ENCODE results near the gene ORC5.

The ORC5 gene

GRCh38 chr7:104124893-104125477 lies 82.8 kb downstream of the ORC5 start:
- DNase-seq = no peak

GRCh38 chr7:104124469-104124868 lies 83.3 kb downstream of the ORC5 start:
- DNase-seq = no peak

GRCh38 chr7:104123786-104124185 lies 84.0 kb downstream of the ORC5 start:
- DNase-seq = no peak

- DNase-seq = no peak
These were observed 94.0 kb downstream of the ORC5 start for GRCh38 chr7:104113788-104114187.

GRCh38 chr7:104112623-104113022 lies 95.2 kb downstream of the ORC5 start:
- DNase-seq = no peak

- no peak for DNase-seq
These were observed 96.5 kb downstream of the ORC5 start for GRCh38 chr7:104111271-104111670.

GRCh38 chr7:104106108-104106905 lies 101.5 kb downstream of the ORC5 start:
- DNase-seq = no peak

GRCh38 chr7:104098890-104099289 lies 108.9 kb downstream of the ORC5 start:
- DNase-seq = no peak

GRCh38 chr7:104096683-104097082 lies 111.1 kb downstream of the ORC5 start:
- DNase-seq = no peak

- no peak for DNase-seq
These were observed 114.7 kb downstream of the ORC5 start for GRCh38 chr7:104093127-104093526.

GRCh38 chr7:104091242-104091641 lies 116.6 kb downstream of the ORC5 start:
- DNase-seq = no peak

- DNase-seq = no peak
These were observed 118.2 kb downstream of the ORC5 start for GRCh38 chr7:104089612-104090011.

- DNase-seq = no peak
These were observed 118.8 kb downstream of the ORC5 start for GRCh38 chr7:104089061-104089460.

Data from bone marrow (tissue), 2 donors.